AML-193 (cell line): ENCODE data around the gene PCDHGA10.
"Not testable (repeated sequence)": the region's sequence is repeated elsewhere in the genome, so short reads cannot be mapped to it uniquely, and the experiment has no call there.

Experiments
- DNase-seq, 2 experiments: peaks; one replicate each; lab custom pipeline; 2025; lab: John Stamatoyannopoulos, UW

PCDHGA10 gene

DNA sequence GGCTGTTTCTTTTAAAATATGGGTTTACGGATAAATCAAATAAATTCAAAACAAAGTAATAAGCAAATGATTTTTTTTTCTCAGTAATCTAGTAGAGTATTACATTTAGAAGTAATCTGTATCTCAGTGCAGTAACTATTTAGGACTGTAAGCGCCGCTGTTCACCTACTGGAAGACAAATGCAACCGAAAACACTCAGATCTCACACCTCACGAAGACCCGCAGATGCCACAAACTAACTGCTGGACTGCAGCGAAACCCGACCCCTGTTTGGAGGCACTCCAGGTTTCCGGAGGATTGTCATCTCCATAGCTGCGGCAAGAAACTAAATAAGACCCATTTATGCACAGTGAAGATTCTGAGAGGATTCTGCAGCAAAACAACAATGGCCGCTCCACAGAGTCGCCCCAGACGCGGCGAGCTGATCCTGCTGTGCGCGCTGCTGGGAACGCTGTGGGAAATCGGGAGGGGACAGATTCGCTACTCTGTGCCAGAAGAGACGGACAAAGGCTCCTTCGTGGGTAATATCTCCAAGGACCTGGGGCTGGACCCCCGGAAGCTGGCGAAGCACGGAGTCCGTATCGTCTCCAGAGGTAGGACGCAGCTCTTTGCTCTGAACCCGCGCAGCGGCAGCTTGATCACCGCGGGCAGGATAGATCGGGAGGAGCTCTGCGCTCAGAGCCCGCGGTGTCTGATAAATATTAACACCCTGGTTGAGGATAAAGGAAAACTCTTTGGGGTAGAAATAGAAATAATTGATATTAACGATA, 20.2 kb upstream of the PCDHGA10 start, which contains the start of gene PCDHGA8:
Gene PCDHGA8, plus strand, starts transcription at position 205 of the 770 bp plus-strand sequence. Its CDS starts 181 bp downstream, at position 386.
- peak; percentile 17 to 27 for DNase-seq

GRCh38 chr5:141393267-141393666, 19.5 kb upstream of the PCDHGA10 start:
- DNase-seq = no peak

DNA sequence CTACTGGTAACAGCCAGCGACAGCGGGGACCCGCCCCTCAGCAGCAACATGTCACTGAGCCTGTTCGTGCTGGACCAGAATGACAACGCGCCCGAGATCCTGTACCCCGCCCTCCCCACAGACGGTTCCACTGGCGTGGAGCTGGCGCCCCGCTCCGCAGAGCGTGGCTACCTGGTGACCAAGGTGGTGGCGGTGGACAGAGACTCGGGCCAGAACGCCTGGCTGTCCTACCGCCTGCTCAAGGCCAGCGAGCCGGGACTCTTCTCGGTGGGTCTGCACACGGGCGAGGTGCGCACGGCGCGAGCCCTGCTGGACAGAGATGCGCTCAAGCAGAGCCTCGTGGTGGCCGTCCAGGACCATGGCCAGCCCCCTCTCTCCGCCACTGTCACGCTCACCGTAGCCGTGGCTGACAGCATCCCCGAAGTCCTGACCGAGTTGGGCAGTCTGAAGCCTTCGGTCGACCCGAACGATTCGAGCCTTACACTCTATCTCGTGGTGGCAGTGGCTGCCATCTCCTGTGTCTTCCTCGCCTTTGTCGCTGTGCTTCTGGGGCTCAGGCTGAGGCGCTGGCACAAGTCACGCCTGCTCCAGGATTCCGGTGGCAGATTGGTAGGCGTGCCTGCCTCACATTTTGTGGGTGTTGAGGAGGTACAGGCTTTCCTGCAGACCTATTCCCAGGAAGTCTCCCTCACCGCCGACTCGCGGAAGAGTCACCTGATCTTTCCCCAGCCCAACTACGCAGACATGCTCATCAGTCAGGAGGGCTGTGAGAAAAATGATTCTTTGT, 18.2 kb upstream of the PCDHGA10 start:
- not testable (repeated sequence) for DNase-seq

GRCh38 chr5:141397756-141398551, 14.8 kb upstream of the PCDHGA10 start, which contains the start of gene PCDHGB5:
TSS of gene PCDHGB5 (plus strand) at chr5:141397947. CDS start at chr5:141398128, 181 bp downstream.
- not testable (repeated sequence) for DNase-seq

DNA sequence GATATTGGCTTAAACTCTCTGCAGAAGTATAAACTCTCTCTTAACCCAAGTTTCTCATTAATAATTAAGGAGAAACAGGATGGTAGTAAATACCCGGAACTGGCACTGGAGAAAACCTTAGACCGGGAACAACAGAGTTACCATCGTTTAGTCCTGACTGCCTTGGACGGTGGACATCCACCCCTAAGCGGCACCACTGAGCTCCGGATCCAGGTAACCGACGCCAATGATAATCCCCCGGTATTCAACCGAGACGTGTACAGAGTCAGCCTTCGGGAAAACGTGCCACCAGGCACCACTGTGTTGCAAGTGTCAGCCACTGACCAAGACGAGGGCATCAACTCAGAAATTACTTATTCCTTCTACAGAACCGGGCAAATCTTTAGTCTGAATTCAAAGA, 14.2 kb upstream of the PCDHGA10 start:
- DNase-seq = no peak

- DNase-seq = no peak
Measured at GRCh38 chr5:141399555-141400258, 13.1 kb upstream of the PCDHGA10 start.

DNA sequence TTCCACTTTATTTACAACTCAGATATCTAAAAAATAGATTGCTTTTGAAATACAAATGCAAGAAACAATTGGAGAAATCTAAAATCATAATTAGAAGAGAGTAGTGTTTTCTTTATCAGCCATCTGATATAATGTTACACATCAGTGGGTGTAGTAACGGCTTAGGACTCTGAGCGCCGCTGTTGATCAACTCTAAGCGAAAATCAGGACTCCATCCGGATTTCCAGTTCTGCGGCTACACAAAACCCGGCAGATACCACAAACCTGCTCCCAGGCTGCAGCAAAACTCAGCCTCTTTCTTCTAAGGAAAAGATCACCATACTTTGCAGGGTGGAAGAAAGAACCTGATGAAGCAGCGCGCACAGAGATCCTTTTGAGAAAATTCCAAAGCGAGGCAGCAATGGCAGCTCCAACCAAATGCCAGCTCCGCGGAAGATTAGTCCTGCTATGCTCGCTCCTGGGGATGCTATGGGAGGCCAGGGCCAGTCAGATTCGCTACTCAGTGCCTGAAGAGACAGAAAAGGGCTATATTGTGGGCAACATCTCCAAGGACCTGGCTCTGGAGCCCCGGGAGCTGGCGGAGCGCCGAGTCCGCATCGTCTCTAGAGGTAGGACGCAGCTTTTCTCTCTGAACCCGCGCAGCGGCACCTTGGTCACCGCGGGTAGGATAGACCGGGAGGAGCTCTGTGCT, 10.1 kb upstream of the PCDHGA10 start, which contains the start of gene PCDHGA9:
Gene PCDHGA9, plus strand, starts transcription at position 226 of the 691 bp plus-strand sequence. Its CDS starts 175 bp downstream, at position 401.
- DNase-seq = peak; percentile 17 to 19

- DNase-seq = no peak
Measured at GRCh38 chr5:141403387-141403786, 9.4 kb upstream of the PCDHGA10 start.

DNA sequence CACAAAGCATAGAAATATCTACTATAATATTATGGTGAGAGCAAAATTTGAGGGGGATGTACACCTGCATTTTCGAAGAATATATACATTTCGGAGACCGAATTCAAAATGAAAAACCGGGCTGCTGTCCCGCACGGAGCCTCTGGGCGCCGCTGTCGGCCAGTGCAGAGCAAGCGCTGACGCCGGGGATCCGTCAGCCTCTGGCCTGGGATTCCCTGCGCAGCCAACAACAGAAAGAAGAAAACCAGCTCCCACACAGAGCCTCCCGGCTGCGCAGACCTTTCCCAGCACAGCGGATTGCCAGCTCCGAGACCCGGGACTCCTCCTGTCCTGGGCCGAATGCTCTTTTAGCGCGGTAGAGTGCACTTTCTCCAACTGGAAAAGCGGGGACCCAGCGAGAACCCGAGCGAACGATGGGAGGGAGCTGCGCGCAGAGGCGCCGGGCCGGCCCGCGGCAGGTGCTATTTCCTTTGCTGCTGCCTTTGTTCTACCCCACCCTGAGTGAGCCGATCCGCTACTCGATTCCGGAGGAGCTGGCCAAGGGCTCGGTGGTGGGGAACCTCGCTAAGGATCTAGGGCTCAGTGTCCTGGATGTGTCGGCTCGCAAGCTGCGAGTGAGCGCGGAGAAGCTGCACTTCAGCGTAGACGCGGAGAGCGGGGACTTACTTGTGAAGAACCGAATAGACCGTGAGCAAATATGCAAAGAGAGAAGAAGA, 4.8 kb upstream of the PCDHGA10 start, which contains the start of gene PCDHGB6:
Gene PCDHGB6, plus strand, starts transcription at position 232 of the 716 bp plus-strand sequence. Its CDS starts 182 bp downstream, at position 414.
- not testable (repeated sequence) for DNase-seq

GRCh38 chr5:141409598-141410306, 3.0 kb upstream of the PCDHGA10 start:
- no peak for DNase-seq

DNA sequence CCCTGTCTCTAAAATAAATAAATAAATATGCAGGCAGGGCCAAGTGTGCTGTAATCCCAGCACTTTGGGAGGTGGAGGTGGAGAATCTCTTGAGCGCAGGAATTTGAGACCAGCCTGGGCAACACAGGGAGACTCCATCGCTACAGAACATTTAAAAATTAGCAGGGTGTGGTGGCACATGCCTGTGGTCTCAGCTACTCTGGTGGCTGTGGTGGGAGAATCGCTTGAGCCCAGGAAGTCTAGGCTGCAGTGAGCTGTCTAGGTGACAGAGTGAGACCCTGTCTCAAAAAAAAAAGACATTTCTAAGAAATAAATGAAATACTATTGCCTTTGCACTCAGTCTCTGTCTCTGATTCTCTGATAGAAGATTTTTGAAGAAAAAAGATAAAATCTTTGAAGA, 1.2 kb upstream of the PCDHGA10 start:
- no peak for DNase-seq

DNA sequence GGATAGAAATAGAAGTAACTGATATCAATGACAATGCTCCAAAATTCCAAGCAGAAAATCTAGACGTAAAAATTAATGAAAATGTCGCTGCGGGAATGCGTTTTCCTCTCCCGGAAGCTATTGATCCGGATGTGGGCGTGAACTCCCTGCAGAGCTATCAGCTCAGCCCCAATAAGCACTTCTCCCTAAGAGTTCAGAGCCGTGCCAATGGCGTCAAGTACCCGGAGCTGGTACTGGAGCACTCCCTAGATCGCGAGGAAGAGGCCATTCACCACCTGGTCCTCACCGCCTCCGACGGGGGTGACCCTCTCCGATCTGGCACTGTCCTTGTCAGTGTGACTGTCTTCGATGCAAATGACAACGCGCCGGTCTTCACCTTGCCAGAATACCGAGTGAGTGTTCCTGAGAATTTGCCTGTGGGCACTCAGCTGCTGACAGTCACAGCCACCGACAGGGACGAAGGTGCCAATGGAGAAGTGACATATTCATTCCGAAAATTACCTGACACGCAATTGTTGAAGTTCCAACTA, 818 bp downstream of the PCDHGA10 start:
- no peak for DNase-seq

GRCh38 chr5:141414548-141415274, 1.9 kb downstream of the PCDHGA10 start:
- not testable (repeated sequence) for DNase-seq

GRCh38 chr5:141415275-141415618, 2.5 kb downstream of the PCDHGA10 start:
- DNase-seq = not testable (repeated sequence)

- DNase-seq = not testable (repeated sequence)
Measured at GRCh38 chr5:141417494-141418172, 4.8 kb downstream of the PCDHGA10 start, which contains the start of gene PCDHGB7. TSS of gene PCDHGB7 (plus strand) at chr5:141417677. CDS start at chr5:141417860, 183 bp downstream.

- DNase-seq = no peak
Measured at GRCh38 chr5:141419074-141419880, 6.5 kb downstream of the PCDHGA10 start.
